Measurements from ENCODE around the gene LNX1.

LNX1 gene

DNA sequence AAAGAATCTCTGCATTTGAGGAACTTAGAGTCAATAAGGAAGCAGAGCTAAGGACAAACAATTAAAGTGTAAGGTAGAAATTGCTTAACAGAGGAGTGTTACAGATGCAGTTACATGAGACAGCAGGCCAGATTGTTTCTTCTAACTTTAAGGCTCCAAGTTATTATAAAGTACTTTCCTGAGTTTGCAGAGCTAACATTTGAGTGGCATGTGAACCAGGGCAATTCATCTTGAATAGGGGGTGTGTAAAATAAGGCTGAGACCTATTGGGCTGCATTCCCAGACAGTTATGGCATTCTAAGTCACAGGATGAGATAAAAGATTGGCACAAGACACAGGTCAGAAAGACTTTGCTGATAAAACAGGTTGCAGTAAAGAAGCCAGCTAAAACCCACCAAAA lies 7.6 kb upstream of the LNX1 start:
- DNase-seq = no peak

DNA sequence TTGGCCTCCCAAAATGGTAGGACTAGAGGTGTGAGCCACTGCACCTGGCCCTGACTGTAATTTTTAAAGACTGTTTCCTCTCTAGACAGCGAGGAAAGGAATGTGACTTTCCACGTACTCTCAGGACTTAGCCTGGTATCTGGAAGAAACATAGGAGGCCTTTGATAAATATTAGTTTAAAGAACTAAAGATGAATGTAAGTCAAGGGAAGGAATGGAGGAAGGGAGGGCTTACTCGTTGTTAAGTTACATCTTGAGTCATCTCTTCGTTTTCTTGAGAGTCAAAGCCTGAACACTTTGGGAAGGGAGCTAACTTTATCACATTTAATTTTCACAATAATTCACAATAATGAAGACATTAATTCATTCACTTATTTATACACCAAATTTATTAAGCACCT lies 7.2 kb upstream of the LNX1 start:
- DNase-seq = no peak

DNA sequence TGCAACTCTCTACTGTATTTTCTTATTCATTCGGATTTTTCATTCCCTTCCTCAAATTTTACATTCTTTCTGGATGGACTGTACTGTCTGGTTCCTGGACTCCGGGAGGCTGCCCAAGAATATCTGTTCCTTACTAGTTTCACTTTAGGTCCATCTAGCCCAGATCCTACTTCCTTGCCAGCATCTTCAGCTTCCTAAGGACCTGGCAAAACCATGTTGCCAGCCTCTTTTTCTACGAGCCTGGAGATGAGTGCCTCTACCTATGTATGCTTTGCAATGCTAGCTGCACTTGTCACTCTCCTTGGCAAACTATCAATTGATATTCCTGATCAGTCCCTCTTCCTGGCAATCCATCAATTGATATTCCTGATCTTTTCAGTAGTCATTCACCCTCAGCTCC lies 5.6 kb upstream of the LNX1 start:
- DNase-seq = no peak

DNA sequence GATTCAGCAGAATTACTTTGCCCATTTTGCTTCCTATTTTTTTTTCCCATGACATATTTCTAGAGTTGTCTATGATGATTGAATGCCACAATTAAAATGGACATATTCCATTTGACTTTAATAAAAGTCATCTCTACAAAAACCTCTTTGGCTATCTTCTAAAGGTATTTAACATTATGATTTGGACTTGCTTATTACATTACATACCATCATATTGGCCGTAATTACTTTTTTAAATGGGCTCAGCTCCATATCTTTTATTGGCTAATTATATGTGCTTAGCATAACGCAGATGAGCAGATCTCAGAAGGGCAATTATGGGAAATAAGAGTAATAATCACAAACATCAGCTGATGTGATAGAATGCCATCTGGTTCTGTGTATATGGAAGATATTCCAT lies 4.5 kb upstream of the LNX1 start:
- no peak for DNase-seq

DNA sequence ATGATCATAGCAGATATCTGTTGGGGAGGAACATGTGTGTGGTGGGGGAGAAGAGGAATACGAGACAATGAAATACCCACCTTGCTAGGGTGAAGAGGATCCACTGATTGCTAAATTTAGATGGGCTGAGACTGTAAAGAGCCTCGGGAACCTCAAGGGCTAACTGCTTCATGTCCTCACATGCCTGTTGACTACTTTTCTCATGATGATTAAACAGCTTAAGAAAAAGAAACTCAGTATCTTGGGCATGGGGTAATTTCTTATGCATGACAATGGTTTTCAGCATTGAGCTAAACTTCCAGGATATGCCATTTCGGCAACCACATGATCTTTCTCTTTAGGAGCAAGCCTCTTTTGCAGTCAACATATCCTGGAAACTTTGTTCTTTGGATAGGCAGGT lies 3.9 kb upstream of the LNX1 start:
- DNase-seq = no peak

DNA sequence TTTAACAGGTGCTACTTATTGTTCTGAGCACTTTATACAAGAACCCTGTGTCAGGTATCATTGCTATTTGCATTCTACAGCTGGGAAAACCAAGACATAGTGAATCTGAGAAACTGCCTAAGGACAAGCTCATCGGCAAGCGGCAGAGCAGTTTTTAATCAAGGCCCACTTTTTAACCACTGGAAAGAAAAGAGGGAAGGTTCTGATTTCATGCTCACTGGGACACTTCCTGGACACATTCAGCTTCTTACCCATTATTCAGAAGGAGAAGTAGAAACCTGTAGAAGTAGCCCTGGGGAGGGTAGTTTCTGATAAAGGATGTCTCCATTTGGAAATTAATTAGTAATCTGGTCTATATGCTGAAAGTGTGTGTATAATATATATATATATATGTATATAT lies 2.5 kb upstream of the LNX1 start:
- no peak for DNase-seq

DNA sequence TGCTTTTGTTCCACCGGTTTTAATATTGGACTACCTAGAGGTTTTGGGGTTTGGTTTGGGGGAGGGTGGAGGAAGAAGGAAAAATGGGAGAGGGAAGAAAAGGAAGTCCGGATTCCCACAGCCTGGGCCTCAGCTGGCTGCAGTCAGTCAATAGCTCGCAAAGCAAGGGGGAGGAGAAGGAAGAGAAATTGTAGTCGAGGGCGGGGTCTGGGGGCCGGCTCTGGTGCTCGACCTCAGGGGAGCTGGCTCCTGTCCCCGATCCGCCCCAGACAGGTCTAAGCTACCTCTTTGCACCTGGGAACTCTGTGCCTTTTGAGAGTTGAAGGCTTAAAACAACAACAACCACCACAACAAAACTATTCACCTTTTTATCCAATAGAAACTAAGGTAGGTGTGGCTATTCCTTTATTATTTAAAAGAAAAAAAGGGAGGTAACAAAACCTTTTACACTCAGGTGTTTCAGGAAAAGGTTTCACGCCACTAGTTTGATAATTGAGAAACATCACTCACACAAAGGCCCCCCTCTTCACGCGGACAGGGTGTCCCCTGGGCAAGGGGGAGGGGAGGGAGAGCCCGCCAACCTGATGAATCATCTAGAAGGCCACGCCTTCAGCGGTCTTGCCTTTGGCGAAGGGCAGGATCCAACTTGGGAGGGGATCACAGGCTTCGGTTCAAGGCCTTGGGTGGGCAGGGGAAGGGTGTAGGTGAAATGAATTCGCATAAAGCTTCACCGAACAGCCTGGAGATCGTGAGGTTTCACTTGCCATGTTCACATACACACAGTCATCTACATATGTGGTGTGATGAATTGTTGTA lies 1.6 kb upstream of the LNX1 start:
- DNase-seq = no peak

DNA sequence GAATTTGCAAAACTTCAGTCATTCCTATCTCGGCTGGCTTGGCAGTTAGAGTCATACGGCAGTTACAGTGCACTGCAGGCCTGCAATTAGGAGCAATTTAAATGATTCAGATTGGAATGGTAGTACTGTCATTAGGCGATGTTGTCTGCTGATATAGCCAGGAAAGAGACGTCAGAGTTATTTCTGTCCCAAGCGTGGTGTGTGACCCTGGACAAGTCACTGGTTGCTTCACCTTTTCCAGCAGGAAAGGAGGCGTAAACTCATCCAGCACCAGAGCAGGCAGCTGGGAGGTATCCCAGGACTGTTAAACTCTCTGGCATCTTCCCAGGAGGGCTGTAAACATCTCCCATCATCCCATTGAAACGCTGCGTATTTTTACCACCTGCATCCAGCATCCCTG lies 836 bp upstream of the LNX1 start:
- no peak for DNase-seq

DNA sequence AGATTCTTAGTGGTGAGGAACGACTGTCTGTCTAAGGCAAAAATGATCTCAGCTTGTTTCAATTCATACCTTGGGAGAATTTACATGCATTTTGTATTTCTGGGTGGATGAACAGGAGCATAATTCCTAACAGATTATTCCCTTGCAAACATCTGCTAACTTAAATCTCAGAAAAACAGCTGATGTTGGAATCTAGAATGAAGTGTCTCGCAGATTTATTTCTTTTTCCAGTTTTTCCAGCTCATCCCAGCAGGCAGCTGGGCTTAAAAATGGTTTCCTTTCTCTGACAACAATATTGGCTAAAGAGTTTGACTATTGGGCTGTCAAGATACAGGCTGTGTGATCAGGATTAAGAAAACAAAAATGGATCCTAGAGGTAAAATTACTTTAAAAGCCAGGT lies 1.1 kb downstream of the LNX1 start:
- DNase-seq = no peak

DNA sequence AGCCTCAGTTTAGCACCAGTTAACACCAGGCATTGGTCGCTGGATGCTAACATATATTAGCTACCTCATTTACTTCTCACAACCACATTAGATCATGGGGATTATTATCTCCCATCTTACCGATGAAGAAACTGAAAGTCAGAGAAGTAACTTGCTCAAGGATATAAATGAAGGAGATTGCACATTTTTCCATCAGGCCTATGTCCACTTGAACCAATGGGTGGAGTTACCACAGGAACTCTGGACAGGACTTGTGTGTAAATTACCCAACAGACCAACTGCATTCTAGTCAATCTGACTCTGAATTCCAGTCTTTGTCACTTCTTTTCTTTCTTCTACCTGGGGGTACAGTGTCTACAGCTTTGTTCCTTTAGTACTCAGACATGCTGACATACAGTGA lies 1.8 kb downstream of the LNX1 start:
- no peak for DNase-seq

DNA sequence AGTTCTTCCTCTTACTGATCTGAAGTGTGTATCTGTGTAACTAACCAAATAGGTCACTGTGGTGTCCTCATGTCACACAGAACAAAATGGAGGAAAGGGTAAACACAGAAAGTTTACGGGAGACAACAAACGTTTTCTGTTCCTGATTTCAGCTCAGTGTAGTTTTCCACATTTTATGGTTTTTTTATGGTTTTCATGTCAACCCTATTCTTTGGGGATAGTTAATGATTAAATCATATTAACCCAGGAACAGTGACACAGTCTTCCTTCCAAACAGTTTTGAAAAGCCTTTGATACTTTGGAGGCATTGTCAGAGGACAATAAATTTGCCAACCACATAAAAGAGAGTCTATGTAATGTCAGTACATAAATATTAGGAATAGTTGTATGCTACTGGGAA lies 4.2 kb downstream of the LNX1 start:
- no peak for DNase-seq

DNA sequence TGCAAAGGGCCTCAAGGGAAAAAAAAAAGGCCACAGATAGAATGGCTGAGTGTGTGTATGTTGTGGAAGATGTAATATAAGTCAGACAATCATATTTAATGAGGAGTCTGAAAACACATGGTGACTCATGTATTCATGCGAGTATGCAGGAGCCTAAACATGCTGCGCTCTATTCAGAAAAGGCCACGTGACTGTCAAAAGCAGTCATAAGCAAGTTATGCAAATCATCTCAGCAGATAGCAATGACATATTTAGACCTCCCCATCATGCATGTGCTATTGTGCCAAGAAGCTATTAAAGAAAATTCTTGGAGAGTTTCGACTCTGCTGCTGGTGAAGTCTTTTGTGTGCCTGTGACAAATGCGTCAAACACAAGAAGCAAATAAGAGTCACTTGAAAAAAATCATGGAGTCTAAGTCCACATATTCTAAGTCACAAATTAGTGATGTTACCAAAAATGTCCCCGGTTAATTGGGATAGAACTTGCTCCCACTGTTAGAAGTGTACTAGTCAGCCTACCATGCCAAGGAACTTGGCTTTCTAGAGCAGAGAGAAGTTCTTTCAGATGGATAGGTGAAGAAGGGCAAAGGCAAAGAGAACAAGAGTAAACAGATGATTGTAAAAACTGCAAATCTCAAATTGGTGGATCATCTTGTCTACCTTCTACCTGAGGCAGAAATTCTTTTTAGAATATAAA lies 5.0 kb downstream of the LNX1 start:
- DNase-seq = no peak

DNA sequence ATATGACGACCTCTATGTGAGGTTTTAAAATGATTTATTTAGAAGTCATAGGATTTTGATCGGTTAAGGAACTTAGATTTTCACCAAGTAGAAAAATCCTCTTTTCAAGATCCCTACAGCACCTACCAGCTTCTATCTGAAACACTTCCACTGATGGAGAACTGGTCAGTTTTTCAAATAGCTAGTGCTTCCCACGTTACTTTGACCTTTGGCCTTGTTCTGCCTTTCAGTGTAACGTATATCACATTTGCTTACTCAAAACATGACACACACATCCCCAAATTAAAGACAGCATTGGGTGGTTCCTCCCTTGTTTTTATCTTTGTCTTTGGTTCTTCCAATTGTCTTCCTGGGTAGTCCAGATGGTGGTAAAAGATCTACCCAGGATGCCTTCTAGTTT lies 6.6 kb downstream of the LNX1 start:
- DNase-seq = no peak

DNA sequence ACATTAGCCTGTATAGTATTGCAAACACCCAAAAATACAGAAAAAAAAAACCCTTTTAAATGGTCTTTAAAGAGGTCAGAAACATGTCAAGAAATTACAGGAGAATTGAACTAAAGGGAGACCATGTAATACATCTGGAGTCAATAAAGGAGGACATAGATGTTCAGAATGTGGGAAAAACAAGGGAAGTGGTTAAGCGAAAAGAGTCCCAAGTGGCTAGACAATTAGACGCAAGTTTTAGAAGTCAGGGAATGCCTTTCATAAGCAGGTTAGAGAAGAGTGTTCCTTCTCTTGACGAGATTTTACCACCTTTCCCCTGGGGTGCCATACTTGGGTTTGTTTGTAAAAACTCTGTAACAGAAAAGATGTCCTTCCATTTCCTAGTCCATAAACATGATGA lies 7.8 kb downstream of the LNX1 start:
- DNase-seq = no peak

DNA sequence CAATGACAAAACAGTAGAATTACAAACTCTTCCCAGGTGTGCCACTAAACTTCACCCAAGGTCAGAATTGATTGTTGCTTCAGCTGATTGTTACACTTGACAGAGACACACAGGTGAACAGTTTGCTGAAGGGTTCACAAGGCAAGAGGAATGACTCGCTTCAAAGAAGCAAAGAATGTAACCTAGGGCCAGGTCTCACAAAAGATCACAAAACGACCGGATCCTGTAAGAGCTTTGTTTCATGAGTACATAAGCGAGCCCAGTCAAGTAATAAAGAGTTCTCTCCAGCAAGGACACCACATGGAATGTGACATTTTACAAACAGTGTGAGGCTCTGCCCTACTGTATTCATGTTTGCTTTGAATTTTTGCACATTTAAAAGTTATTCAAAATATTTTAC lies 9.1 kb downstream of the LNX1 start:
- DNase-seq = no peak

DNA sequence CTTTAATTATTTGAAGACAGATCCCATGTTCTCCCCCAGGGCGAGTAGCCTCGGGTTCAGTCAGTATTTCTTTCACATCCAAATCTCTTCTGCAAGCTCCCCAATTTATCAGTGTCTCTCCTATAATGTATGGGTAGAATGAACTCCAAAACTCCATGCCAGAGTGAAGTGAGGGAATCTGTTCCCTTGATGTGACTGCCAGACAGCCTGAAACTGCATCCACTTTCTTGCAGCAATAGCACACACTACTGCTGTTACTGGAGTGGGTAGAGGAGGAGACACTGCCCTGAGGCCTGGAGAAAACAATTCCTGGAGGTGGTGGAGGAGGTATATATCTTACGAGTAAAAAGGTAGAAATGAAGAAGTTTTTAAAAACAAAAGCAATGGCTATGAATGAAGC lies 11.0 kb downstream of the LNX1 start:
- DNase-seq = no peak

DNA sequence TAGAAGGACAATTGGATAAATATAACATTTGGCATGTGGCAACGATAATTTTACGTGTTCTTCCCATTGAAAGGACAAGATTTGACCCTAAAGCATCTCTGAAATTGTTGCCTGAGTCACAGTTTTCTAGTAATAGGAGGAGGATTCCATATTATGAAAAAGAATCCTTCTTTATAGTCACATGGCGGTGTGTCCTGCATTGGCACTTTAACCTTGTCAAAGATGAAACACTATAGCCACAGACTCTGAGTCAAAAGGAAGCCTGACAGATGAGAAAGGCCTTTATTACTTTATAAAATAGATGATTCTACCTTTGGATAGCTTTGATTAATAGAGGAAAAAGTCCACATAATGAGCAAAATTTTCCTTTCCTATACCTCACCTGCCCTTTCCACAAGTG lies 11.5 kb downstream of the LNX1 start:
- DNase-seq = no peak

DNA sequence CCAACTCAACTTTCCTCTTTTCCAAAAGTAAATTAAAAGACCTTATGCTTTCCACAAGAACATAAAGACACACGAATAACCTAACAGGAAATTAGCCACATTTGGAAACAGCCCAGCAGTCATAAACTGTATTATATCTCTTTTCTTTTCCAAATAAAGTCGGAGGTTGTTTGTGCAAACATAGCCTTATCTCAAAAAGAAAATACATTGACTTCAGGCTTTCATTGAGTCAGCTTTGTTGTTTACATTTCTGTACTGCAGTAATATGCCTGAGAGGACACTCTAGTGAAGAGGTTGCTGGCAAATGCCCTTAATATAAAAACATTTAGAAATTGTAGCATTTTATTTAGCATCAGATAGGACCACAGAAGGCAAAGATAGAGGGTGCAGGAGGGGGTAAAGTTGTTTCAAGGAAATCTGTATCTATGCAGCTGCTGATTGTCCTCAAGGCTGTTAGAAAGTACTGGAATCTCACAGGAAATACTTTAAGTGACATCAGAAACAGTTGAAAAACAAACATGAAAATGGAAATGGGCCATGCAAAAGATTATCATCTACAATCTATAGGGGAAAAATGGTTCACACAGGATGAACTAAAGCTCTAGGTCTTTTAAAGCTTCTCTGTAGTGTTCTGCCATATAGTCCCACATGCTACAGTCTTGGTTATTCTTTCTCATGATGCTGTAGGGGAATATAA lies 14.5 kb downstream of the LNX1 start:
- no peak for DNase-seq

DNA sequence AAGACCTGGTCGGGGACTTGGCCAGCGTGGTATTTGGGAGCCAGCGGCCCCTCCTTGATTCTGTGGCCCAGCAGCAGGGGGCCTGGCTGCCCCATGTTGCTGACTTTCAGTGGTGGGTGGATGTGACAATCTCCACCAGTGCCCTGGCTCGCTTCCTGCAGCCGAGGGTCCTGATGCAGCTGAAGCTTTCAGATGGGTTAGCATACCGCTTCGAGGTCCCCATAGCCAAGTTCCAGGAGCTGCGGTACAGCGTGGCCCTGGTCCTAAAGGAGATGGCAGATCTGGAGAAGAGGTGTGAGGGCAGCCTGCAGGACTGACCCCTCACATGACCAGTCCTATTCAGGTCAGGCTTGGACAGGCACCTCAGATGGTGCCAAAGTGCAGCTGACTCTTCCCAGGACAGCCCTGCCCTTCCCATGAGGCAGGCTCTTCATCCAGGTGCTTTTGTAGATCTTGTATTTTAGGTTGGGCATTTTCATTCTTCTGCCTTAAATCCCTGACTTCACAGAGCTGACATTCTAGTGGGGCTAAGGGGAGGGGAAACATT lies 15.1 kb downstream of the LNX1 start:
- no peak for DNase-seq

DNA sequence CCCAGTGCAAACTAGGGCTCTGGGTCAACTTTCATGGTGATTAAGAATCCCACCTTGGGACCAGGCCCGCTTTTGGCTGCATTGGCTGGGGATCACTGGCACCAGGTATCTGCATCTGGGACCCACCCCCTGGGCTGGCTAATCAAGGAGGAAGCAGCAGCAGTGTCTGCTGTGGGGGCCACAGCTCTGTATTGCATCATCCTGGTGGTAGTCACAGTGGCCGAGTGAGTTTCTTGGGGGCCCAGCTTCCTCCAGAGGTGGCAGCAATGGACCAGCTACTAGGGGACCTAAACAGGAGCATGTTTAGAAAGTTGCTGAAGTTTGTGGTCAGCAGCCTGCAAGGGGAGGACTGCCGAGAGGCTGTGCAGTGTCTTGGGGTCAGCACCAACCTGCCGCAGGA lies 15.7 kb downstream of the LNX1 start:
- DNase-seq = no peak

DNA sequence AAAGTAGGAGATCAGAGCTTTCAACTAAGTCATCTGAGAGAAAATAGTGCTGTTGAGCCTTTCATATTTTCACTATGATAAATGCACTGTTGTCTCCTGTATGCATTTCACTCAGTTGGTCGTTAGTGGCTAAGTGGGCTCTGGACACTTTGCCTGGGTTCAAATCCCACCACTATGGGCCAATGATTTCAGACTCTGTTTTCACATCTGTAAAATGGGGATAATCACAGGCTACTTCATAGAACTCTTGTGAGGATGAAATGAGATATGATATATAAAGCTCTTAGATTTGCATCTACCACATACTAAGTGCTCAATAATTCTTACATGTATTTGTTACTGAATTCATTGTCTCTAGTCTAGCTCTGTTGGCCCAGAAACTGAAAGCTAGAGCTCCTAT lies 16.8 kb downstream of the LNX1 start:
- DNase-seq = no peak

DNA sequence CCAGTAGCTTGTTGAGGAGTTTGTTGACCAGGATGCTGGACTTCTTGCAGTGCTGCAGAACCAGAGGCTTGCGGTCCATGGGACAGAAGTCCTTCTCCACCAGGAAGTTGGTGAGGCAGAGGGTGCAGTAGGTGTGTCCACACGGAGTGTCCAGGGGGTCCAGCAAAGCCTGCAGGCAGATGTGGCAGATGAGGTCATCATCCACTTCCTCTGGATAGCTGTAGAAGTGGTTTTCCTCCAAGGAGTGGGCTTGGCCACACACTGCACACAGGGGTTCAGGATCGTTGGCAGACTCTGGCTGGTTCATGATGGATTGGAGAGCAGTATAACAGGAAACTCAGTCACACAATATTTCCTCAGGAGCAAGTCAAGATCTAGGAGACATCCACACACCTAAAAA lies 17.6 kb downstream of the LNX1 start:
- DNase-seq = no peak

DNA sequence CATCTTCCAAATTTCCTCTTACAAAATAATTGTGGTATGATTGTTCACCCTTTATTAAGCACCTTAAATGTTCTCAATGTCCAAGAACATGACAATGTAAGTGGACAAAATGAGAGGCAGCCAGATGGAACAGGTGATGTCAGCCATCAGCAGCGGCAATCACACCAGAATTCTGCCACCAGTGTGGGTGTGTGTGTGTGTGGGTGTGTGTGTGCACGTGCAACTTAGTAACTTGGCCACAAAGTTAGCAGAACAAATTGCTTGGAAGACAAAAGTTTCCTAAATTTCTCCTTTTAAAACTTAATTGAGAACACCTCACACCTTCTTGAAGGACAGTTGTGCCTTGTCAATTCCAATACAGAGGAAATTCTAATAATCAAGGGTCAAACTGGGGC lies 18.7 kb downstream of the LNX1 start:
- DNase-seq = no peak
